ENCODE measurements around the gene GPM6B.
"Not testable (repeated sequence)": the region's sequence is repeated elsewhere in the genome, so short reads cannot be mapped to it uniquely, and the experiment has no call there.

GPM6B gene

GRCh38 chrX:13733506-13733905 lies 83.4 kb downstream of the GPM6B start:
- no peak for DNase-seq (ENCODE audit: low read depth, low spot score)

GRCh38 chrX:13732246-13733067 lies 84.4 kb downstream of the GPM6B start:
- no peak overlapping the region for H3K27ac ChIP-seq

More at GRCh38 chrX:13733506-13733905, 83.4 kb downstream of the GPM6B start:
- H3K27ac ChIP-seq = peak overlapping the region; percentile 92

GRCh38 chrX:13730523-13730922 lies 86.4 kb downstream of the GPM6B start:
- H3K27ac ChIP-seq; DNase-seq (ENCODE audit: low read depth, low spot score): not testable (repeated sequence)

More at GRCh38 chrX:13732246-13733067, 84.4 kb downstream of the GPM6B start:
- DNase-seq (ENCODE audit: low read depth, low spot score) = no peak

DNA sequence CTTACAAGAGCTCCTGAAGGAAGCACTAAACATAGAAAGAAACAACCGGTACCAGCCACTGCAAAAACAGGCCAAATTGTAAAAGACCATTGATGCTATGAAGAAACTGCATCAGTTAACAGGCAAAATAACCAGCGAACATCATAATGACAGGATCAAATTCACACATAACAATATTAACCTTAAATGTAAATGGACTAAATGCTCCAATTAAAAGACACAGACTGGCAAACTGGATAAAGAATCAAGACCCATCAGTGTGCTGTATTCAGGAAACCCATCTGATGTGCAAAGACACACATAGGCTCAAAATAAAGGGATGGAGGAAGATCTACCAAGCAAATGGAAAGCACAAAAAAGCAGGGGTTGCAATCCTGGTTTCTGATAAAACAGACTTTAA lies 90.3 kb downstream of the GPM6B start:
- DNase-seq (ENCODE audit: low read depth, low spot score); H3K27ac ChIP-seq: not testable (repeated sequence)

DNA sequence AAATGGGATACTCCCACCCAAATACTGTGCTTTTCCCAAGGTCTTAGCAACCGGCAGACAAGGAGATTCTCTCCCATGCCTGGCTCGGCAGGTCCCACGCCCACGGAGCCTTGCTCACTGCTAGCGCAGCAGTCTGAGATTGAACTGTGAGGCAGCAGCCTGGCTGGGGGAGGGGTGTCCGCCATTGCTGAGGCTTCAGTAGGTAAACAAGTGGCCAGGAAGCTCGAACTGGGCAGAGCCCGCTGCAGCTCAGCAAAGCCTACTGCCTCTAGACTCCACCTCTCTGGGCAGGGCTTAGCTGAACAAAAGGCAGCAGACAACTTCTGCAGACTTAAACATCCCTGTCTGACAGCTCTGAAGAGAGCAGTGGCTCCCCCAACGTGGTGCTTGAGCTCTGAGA lies 92.0 kb downstream of the GPM6B start:
- DNase-seq (ENCODE audit: low read depth, low spot score) = not testable (repeated sequence)

GRCh38 chrX:13721819-13722519 lies 94.9 kb downstream of the GPM6B start:
- no peak for DNase-seq (ENCODE audit: low read depth, low spot score)
- peak overlapping the region; percentile 19 for H3K27ac ChIP-seq

More for the DNA sequence above, 92.0 kb downstream of the GPM6B start:
- H3K27ac ChIP-seq = not testable (repeated sequence)

- H3K27ac ChIP-seq = peak overlapping the region; percentile 19
- DNase-seq (ENCODE audit: low read depth, low spot score) = no peak
Measured at GRCh38 chrX:13721371-13721770, 95.5 kb downstream of the GPM6B start.

All from epithelial cell of prostate (primary cell).